GM21529 (cell line): ENCODE results near the gene AIP.
"Not testable (repeated sequence)": the region's sequence is repeated elsewhere in the genome, so short reads cannot be mapped to it uniquely, and the experiment has no call there.

Source experiments
- ATAC-seq: cut with Tn5 transposase; IDR thresholded peaks from one replicate; pipeline ENCODE4 v1.9.1; 2021; ENCODE audit not compliant: unreplicated experiment

Gene AIP

DNA sequence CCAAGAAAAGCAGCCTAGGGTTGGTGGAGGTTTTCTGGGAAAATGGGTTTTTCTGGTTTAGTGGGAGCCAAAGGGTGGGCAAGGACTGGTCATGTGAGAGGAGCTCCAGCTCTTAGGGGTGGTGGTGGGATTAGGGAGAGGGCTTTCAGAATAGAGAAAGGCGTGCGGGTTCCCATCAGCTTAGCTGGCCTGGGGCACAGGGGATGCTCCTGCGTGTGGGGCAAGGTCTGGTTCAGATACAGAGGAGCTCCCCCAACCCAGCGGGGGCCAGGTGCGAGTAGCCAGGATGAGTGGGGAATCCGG is 14.4 kb upstream of the AIP start:
- no peak for ATAC-seq

DNA sequence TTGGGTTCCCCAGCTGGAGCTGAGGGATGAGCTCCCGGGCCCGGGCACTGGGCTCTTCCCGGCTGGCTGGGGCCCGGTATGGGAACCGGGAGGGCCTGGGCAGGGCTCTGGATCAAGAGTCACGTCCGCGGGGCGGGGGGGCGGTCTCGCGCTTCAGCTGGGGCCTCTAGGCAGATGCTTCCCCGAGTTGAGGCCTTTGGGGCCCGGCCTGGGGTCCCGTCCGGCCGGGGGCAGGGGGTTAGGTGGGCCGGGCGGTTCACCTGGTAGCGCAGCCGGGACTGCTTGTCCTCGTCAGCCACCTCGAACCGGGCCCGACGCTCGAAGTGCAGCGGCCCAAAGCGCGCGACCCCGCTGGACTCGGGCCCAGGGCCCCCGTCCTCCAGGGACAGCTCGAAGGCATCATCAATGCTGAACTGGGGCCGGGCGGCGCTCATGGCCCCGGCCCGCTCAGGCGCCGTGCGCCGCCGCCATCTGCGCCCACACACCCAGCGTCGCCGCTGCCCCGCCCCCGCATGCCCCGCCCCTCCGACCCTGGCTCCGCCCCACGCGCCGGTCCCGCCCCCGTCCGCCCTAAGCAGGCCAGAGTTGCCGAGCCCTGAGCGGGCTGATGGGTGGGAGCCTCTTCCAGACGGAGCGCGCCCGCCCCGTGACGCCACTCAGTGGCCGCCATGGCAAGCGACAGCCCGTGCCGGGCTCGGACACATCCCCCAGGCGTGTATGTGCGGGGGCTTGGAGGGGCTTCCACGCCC is 13.9 kb upstream of the AIP start, which contains the start of gene TMEM134:
Gene TMEM134, minus strand, starts transcription at position 493 of the 749 bp plus-strand sequence. Its CDS starts 59 bp downstream, at position 434.
- peak; percentile 68 for ATAC-seq

DNA sequence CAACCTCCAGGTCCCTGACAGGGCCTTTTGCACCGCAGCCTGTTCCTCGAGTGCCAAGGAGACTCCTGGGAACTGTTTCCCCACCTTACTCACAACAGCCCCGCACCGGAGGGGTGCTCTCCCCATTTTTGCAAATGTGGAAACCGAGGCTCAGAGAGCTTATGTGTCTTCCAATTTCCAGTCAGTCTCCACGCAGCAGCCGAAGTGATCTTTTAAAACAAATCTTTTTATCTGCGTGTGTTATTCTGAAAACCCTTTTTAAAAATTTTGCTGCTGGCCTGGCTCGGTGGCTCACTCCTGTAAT is 13.4 kb upstream of the AIP start:
- no peak for ATAC-seq

DNA sequence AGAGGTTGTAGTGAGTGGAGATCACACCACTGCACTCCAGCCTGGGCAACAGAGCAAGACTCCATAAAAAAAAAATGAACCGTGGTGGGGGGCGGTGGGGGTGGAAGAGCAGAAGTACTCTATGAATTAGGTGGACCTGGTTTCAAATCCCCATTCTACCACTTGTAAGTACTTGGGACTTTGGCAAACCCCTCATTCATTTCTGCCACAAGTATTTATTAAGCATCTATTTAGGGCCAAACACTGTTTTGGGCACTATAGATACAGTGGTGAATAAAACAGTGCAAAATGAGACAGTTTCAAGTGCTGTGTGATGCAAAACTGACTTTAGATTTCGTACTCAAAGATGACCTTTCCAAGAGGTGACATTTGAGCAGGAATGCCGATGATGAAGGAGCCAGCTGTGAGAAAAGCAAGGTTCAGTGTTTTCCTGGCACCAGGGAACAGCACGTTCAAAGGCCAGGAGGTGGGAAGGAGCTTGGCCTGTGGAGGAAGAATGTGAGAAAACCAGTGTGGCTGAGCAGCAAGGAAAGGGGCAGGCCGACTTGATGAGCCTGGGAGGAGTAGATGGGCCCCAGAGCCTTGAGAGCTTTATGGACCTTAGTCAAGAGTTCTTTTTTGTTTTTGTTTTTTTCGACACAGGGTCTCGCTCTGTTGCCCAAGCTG is 12.4 kb upstream of the AIP start:
- ATAC-seq: no peak

DNA sequence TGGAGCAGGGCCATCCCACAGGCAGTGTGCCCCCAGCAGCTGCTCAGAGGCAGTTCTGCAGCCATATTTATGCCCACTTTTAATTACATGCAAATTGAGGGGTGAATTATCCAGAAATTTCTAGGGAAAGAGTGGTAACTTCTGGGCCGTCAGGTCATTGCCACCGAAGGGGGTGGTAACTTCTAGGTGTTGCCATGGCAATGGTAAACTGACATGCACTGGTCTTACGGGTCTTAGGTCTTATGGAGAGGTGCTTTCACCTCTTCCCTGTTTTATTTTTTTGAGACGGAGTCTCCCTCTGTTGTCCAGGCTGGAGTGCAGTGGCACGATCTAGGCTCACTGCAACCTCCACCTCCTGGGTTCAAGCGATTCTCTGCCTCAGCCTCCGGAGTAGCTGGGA is 9.9 kb upstream of the AIP start:
- ATAC-seq: no peak

DNA sequence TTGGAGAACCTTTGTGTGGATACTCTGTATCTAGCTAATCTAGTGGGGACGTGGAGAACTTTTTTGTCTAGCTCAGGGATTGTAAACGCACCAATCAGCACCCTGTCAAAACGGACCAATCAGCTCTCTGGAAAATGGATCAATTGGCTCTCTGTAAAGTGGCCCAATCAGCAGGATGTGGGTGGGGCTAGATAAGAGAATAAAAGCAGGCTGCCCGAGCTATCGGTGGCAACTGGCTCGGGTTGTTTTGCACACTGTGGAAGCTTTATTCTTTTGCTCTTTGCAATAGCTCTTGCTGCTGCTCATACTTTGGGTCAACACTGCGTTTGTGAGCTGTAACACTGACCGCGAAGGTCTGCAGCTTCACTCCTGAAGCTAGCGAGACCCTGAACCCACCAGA is 6.1 kb upstream of the AIP start:
- ATAC-seq: not testable (repeated sequence)

DNA sequence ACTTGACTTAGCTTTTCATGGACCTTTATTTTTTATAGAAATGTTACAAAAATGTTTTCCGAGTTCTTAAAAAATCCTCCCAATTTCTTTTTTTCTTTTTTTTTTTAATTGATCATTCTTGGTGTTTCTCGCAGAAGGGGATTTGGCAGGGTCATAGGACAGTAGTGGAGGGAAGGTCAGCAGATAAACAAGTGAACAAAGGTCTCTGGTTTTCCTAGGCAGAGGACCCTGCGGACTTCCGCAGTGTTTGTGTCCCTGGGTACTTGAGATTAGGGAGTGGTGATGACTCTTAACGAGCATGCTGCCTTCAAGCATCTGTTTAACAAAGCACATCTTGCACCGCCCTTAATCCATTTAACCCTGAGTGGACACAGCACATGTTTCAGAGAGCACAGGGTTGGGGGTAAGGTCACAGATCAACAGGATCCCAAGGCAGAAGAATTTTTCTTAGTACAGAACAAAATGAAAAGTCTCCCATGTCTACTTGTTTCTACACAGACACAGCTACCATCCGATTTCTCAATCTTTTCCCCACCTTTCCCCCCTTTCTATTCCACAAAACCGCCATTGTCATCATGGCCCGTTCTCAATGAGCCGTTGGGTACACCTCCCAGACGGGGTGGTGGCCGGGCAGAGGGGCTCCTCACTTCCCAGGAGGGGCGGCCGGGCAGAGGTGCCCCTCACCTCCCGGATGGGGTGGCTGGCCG is 5.3 kb upstream of the AIP start:
- ATAC-seq: not testable (repeated sequence)

DNA sequence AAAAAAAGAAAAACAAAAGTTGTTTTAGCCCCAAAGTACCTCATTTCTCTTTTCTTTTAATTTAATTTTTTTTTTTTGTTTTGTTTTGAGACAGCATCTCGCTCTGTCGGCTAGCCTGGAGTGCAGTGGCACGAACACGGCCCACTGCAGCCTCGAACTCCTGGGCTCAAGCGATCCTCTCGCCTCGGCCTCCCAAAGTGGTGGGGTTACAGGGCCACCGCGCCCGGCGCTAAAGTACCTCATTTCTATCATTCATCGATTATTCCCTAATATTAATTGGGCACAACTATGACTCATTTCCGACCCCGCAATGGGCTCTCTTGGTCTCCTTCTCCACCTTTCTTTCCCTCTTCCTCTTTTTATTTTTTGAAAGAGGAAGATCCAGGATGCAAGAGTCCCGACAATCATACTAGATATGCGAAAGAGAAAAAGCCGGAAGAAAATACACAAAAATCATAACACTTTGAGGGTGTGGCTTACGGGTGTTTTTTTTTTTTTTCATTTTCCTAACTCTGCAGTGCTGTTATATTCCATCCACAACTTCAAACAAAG is 475 bp upstream of the AIP start:
- no peak for ATAC-seq

DNA sequence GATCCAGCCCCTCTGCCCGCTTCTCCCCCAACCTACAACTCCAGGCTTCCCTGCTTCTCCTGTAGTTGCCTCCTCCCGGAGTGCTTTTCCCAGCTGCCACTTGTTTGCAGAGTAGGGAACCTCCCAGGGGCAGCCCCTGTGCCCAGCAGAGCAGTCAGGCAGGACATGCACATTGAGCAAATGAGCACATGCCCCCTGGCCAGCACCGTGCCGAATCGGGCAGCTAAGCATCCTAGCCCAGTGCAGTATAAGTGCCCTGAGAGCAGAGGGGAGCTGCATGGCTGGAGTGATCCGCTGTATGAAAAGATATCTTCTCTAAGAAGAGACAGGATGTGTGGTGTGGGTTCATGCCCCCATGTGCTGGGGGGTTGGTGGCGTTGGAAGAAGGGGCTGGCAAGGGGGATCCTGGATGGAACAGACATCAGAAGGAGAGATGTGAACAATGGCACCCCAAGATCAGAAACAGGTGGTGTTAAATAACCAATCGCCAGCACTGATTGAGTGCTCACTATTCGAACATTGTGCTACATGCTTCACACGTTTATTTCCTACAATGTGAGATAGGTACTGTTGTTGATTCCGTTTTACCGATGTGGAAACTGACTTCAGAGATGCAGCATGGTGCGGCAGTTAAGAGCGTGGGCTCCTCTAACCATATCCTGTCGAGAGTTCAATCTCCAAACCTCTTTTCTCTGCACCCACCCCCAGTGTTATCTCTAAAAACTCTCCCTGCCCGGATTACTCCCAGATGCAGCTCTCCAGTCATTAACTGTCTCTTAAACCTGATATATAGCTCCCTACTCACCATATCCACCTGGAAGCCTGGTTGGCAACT is 1.2 kb downstream of the AIP start:
- no peak for ATAC-seq

DNA sequence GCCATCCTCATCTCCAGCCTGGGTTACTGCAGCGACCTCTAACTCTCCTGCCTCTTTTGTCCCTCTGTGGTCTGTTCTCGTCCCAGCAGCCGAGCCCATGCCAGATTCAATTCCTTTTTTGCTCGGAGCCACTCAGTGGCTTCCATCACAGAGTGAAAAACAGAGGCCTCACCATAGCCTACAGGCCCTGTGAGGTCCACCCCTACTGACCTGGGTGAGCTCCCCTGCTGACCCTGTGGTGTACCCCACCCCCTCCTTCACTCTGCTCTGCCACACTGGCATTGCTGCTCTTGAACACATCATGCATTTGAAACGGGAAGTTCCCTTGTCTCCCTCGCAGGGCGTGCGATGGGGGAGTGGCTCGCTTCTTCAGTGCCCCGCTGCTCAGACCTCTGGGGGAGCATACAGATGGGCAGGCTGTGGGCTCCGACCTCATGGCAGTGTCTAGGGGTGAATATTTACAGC is 2.1 kb downstream of the AIP start:
- ATAC-seq: no peak

DNA sequence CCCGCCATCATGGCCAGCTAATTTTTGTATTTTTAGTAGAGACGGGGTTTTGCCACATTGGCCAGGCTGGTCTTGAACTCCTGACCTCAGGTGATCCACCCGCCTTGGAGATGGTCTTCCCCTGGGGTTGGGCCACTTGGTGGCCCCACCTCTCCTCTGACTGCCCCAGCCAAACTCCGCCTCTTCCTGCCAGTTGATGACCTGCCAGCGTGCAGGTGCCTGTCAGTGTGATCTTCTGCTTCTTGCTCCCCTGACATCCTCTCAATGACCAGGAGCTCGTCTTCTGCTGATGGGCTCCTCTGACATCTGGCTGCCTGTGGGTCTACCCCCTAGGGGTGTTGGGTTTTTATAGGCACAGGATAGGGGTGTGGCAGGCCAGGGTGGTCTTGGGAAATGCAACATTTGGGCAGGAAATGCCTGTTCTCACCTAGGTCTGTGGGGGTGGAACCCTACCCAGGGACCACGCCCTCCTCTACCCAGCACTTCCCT is 3.1 kb downstream of the AIP start:
- ATAC-seq: not testable (repeated sequence)

DNA sequence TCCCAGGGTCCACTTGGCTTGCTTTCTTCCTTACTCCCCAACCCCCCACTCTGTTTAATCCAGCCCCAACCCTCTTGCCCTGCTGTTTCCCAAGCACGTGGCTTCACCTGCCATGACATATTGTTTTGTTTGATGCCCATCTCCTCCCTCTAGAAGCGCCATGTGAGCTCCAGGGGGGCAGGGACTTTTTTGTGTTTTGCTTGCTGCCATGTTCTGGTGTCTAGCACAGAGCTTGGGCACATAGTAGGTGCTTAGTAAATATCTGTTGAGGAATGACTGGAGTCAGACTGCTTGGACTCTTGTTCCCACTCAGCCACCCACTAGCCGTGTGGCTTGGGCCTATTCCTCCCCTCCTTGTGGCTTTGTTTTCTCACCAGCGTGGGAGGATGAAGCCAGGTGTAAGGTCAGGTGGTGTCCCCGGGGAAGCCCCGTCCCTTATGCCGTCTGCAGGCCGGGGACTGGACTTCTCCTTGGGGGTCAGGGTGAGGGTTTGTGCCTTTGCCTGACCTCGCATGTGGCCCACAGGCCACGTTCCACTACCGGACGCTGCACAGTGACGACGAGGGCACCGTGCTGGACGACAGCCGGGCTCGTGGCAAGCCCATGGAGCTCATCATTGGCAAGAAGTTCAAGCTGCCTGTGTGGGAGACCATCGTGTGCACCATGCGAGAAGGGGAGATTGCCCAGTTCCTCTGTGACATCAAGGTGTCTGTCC is 3.8 kb downstream of the AIP start:
- peak; percentile 28 for ATAC-seq

DNA sequence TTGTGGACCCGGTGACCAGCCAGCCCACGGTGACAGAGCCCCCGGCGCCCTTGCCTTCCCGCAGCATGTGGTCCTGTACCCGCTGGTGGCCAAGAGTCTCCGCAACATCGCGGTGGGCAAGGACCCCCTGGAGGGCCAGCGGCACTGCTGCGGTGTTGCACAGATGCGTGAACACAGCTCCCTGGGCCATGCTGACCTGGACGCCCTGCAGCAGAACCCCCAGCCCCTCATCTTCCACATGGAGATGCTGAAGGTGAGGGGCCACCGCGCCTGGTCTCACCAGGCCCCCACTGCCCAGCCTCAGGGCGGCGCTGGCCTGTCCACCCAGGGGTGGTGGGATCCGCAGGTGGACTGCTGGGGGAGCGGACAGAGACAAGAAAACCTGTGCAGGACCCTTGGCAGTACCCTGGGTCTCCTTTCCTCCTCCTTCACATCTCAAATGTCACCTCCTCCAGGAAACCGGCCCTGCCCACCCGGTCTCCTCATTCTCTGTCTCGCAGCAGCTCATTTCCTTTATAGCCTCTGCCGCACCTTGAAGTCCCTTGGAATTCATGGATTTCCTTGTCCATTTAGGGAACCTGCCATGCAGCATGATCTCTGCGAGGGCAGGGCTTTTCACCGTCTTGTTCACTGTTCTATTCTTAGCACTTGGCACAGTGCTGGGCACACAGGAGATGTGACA is 6.5 kb downstream of the AIP start:
- ATAC-seq: no peak

DNA sequence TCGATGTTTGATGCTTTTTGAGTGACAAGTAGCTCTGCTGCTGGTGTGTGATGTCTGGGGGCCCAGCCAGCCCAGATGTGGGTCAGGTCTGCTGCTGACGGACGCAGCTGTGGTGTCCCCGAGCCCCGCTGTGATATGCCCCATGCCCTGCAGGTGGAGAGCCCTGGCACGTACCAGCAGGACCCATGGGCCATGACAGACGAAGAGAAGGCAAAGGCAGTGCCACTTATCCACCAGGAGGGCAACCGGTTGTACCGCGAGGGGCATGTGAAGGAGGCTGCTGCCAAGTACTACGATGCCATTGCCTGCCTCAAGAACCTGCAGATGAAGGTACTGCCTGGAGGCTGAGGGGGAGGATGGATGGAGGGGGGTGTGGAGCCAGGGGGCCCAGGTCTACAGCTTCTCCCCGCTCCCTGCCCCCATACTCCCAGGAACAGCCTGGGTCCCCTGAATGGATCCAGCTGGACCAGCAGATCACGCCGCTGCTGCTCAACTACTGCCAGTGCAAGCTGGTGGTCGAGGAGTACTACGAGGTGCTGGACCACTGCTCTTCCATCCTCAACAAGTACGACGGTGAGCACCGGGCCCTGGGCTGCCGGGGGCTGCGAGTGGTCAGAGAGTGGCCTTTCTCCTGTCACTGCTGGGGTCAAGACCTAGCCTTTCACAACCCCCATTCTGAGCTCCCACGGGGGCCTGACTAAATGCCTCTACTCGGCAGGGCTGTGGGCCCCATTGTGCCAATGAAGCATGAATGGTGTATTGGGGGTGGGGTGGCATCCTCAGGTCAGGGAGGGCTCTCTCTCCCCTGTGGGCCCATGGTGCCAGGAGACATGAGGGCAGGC is 7.3 kb downstream of the AIP start:
- ATAC-seq: no peak

DNA sequence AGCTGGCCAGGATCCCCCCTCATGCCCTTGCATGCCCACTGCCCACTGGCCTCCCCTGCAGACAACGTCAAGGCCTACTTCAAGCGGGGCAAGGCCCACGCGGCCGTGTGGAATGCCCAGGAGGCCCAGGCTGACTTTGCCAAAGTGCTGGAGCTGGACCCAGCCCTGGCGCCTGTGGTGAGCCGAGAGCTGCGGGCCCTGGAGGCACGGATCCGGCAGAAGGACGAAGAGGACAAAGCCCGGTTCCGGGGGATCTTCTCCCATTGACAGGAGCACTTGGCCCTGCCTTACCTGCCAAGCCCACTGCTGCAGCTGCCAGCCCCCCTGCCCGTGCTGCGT is 7.9 kb downstream of the AIP start:
- no peak for ATAC-seq

DNA sequence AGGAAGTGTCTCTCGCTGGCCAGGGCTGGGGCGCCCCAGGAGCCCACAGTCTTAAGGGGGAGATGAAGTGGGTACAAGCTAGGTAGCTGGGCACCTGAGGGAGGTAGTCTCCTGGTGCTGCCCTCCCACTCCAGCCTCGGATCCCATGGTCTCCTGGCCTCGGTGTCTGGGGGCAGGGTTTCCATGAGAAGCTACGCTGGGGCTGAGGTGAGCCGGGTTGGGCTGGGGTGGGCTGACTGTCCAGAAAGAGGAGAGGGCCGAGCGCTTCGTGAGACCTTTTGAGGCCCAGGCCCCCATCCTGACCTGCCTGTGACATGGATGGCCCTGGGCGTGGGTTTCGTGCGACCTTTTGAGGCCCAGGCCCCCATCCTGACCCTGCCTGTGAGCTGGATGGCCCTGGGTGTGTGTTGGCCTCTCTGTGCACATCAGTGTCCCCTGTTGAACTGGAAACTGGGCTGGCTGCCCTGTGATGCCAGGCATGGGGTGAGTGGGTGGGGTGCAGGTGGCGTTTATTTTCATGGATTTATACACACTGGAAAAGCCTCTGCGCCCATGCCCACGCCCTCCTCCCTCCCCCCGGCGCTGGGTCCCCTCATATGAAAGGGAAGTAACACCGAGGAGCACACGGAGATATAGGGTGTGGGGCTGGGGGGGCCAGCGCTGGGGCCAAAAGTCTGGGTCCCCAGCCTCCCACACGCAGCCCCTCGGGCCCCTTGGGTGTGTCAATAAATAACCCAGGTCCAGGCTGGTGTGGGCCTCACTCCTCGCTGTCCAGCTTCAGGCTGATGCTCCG is 8.6 kb downstream of the AIP start:
- no peak for ATAC-seq

DNA sequence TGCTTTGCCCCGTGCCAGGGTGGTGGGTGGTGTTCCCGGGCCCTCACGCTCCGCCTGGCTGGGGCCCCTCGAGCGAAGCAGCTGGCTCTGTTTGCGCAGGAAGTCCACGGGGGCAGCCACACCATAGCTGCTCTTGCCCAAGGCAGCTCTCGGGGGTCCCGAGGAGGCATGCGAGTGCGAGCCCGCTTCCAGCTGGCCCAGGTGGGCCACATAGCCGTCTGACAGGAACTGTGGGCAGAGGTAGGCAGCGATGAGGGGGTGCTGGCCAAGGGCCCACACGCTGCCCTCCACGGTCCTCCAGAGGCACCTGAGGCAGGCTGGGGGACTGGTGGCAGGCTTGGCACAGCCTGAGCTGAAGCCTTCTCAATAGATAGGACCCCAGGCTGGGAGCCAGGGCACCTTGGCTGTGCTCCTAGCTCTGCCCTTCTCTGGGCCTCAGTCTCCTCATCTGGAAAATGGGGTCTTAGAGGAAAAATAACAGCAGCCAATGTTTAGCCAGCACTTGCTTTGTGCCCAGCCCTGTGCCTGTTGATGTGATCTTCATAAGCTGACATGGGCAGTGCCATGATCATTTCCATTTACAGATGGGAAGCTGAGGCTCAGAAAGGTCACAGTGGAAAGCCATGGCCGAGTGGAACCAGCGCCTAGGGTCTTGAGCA is 9.4 kb downstream of the AIP start:
- ATAC-seq: no peak
